ENCODE results near the gene ERCC4.
A peak's percentile ranks its signal among the peaks of the same experiment; 100 is the strongest.

Gene ERCC4

DNA sequence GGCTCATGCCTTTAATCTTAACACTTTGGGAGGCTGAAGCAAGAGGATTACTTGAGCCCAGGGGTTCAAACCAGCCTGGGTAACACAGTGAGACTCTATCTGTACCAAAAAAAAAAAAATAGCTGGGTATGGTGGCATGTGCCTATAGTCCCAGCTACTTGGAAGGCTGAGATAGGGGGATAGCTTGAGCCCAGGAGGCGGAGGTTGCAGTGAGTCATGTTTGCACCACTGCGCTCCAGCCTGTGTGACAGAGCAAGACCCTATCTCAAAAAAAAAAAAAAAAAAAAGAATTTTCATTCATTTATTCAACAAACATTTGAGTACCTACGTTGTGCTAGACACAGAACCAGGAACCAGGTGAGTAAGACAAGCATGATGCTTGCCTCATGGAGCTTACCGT is 77.6 kb downstream of the ERCC4 start:
- DNase-seq: no peak

DNA sequence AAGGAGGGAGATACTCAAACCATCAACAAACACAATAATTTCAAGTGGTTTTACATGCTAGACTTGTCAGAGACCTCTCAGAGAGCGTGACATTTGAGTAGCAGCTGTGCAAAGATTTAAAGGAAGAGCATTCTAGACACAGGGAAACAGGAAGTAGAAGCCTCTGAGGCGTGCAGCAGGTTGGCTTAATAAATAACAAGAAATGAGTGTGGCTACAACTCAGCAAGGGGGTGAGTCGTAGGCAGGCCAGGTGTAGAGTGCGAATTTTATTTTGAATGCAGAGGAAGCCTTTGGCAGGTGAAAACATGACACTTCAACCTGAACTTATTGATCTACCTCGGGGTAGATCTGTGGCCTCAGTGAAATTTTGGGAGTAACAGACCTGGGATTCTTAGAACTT is 78.0 kb downstream of the ERCC4 start:
- peak; percentile 25 for DNase-seq

DNA sequence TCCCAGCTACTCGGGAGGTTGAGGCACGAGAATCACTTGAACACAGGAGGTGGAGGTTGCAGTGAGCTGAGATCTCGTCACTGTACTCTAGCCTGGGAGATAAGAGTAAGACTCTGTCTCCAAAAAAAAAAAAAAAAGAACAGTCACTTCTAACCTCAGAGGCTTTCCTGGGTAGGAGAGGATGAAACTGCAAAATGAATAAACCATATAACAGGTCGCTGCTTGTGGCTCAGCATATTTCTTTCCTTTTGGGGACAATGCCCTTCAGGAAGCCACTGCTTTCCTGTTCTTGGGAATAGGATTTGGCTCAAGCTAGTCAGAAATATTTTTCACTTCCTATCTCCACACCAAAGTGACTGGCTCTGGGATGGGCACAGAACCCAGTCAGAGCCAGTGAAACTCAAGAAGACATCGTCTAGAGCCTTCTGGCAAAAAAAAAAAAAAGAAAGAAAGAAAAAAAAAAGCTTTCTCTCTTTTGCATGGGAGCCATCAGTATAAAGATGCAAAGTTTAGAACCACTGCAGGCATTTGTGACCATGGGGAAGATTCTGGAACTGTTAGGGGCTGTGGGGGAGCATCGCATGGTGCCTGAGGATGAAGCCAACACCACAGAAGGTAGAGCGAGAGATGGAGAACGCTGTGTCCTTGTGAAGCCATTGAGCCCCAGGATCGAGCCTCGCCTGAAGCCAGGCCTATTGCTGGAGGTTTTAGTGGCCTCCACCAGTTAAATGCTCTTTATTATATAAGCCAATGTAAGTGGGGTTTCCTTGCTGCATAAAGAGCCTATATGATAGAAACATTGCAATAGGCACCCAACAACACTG is 79.3 kb downstream of the ERCC4 start:
- no peak for DNase-seq

DNA sequence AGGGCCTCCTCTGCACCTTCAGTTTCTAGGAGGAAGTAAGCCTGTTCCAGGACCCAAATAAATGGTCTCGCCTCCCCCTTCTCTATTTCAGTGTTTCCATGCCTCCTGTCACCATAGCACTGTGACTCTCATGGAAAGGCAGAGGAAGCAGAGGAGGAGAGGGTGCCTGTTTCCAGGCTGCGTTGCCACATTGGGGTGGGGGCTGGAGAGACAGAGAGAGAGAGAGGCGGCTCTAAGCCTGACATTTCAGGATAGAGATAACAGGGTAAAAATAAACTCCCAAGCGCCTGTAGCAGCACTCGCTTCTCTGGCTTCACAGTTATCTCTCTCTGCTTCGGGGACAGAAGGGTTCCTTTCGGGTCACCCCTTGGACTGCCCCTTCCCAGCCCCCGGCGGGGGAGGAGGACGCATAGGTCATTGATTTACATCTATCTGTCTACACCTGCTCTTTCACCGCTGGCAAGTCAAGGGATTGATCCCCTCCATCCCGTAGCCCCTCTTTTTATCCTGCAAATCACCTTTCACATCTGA is 80.0 kb downstream of the ERCC4 start:
- no peak for DNase-seq

- no peak for DNase-seq
Observed at GRCh38 chr16:14001521-14001920, 81.6 kb downstream of the ERCC4 start.

Measured in CD4-positive, alpha-beta T cell treated with Interleukin-17A for 4 hours (primary cell).